RPMI8226 (cell line): ENCODE measurements around the gene IL11RA.
A peak's percentile ranks its signal among the peaks of the same experiment; 100 is the strongest.

Experiments used
- DNase-seq: peaks from one replicate; pipeline ENCODE4 v3.0.0-alpha.2; 2015

IL11RA gene

GRCh38 chr9:34688329-34689115 is 36.5 kb downstream of the IL11RA start:
- DNase-seq: no peak

- no peak for DNase-seq
Observed at GRCh38 chr9:34689116-34689470, 37.1 kb downstream of the IL11RA start.

GRCh38 chr9:34689512-34689911 is 37.5 kb downstream of the IL11RA start:
- DNase-seq: no peak

GRCh38 chr9:34690983-34691935 is 39.3 kb downstream of the IL11RA start, which contains the start of gene CCL19:
CCL19 (minus strand) TSS chr9:34691276; CDS start chr9:34691139, 137 bp downstream.
- DNase-seq: no peak

GRCh38 chr9:34691936-34692315 is 39.9 kb downstream of the IL11RA start:
- no peak for DNase-seq

GRCh38 chr9:34693560-34693959 is 41.6 kb downstream of the IL11RA start:
- no peak for DNase-seq

- DNase-seq: no peak
Observed at GRCh38 chr9:34694811-34695210, 42.8 kb downstream of the IL11RA start.

GRCh38 chr9:34701023-34701768 is 49.2 kb downstream of the IL11RA start:
- DNase-seq: peak; percentile 50

- peak; percentile 71 for DNase-seq
Observed at GRCh38 chr9:34701769-34702736, 50.1 kb downstream of the IL11RA start.

- DNase-seq: peak; percentile 19
Observed at GRCh38 chr9:34707130-34707529, 55.1 kb downstream of the IL11RA start.

GRCh38 chr9:34709196-34709978 is 57.4 kb downstream of the IL11RA start:
- no peak for DNase-seq

- DNase-seq: no peak
Observed at GRCh38 chr9:34710023-34710422, 58.0 kb downstream of the IL11RA start, which contains the start of gene CCL21. CCL21 (minus strand) TSS chr9:34710136; CDS start chr9:34710066, 70 bp downstream.
